H9 (cell line): ENCODE results near the gene XRCC2. TPM values are rescaled to one million over a fixed set of nuclear protein-coding genes. Genes with fewer than 3 reads are reported as not detected.

Source experiments
- DNase-seq: peaks from one replicate; pipeline ENCODE4 v3.0.0-alpha.2; 2017
- H2AFZ ChIP-seq: one replicate; pipeline ENCODE4 v1.6.1; 2013; ENCODE audit warnings: mild to moderate bottlenecking, low read length, control low read depth, moderate library complexity
- H2AK5ac ChIP-seq: 2 replicates; pipeline ENCODE4 v1.6.1; 2013; ENCODE audit warnings: low read length, control low read depth, mixed read lengths; ENCODE audit not compliant: insufficient read length
- H2BK120ac ChIP-seq: one replicate; pipeline ENCODE4 v1.6.1; 2013; ENCODE audit warnings: low read depth, mild to moderate bottlenecking, low read length, control low read depth, inconsistent platforms; ENCODE audit not compliant: poor library complexity, severe bottlenecking
- H2BK12ac ChIP-seq: 2 replicates; pipeline ENCODE4 v1.6.1; 2013; ENCODE audit warnings: low read length, control low read depth, mixed read lengths, low read depth; ENCODE audit not compliant: insufficient read length
- H2BK15ac ChIP-seq: 2 replicates; pipeline ENCODE4 v1.6.1; 2013; ENCODE audit warnings: low read depth, low read length, control low read depth
- H2BK20ac ChIP-seq: one replicate; pipeline ENCODE4 v1.6.1; 2013; ENCODE audit warnings: low read depth, mild to moderate bottlenecking, low read length, control low read depth, inconsistent platforms; ENCODE audit not compliant: poor library complexity, severe bottlenecking
- H2BK5ac ChIP-seq: 2 replicates; pipeline ENCODE4 v1.6.1; 2013; ENCODE audit warnings: low read length, control low read depth, mixed read lengths; ENCODE audit not compliant: insufficient read length
- H3K14ac ChIP-seq: 2 replicates; pipeline ENCODE4 v1.6.1; 2013; ENCODE audit warnings: low read length, control low read depth; ENCODE audit not compliant: insufficient read depth
- H3K18ac ChIP-seq: 2 replicates; pipeline ENCODE4 v1.6.1; 2013; ENCODE audit warnings: low read depth, mild to moderate bottlenecking, mixed read lengths, low read length, control low read depth; ENCODE audit not compliant: insufficient read length
- H3K23ac ChIP-seq: 2 replicates; pipeline ENCODE4 v1.6.1; 2013; ENCODE audit warnings: low read length, control low read depth, mixed read lengths, low read depth; ENCODE audit not compliant: insufficient read length
- H3K23me2 ChIP-seq: 2 replicates; pipeline ENCODE4 v1.6.1; 2013; ENCODE audit warnings: low read depth, mild to moderate bottlenecking, mixed read lengths, low read length, control low read depth; ENCODE audit not compliant: insufficient read length, poor library complexity, severe bottlenecking
- H3K27ac ChIP-seq: 2 replicates; pipeline ENCODE4 v1.5.1; 2013; ENCODE audit warnings: low read length, control low read depth, mixed read lengths, low read depth; ENCODE audit not compliant: insufficient read length
- H3K27me3 ChIP-seq: 2 replicates; pipeline ENCODE4 v1.6.1; 2013; ENCODE audit warnings: low read length, control low read depth, inconsistent platforms; ENCODE audit not compliant: insufficient read depth
- H3K4ac ChIP-seq: 2 replicates; pipeline ENCODE4 v1.6.1; 2013; ENCODE audit warnings: low read depth, mild to moderate bottlenecking, control low read depth, inconsistent platforms, low read length, moderate library complexity
- H3K4me1 ChIP-seq: 2 replicates; pipeline ENCODE4 v1.6.1; 2013; ENCODE audit warnings: low read length, control low read depth, inconsistent platforms; ENCODE audit not compliant: insufficient read depth
- H3K4me2 ChIP-seq: 2 replicates; pipeline ENCODE4 v1.6.1; 2013; ENCODE audit warnings: low read length, control low read depth, mixed read lengths; ENCODE audit not compliant: insufficient read length, insufficient read depth
- H3K56ac ChIP-seq: 2 replicates; pipeline ENCODE4 v1.6.1; 2013; ENCODE audit warnings: low read depth, mild to moderate bottlenecking, mixed read lengths, low read length, control low read depth; ENCODE audit not compliant: insufficient read length
- H3K79me1 ChIP-seq: 2 replicates; pipeline ENCODE4 v1.6.1; 2013; ENCODE audit warnings: low read depth, mild to moderate bottlenecking, moderate library complexity, low read length, control low read depth, inconsistent platforms; ENCODE audit not compliant: insufficient read depth, poor library complexity, severe bottlenecking
- H3K79me2 ChIP-seq: 2 replicates; pipeline ENCODE4 v1.6.1; 2013; ENCODE audit warnings: low read length, control low read depth, inconsistent platforms; ENCODE audit not compliant: insufficient read depth
- H3K9ac ChIP-seq: 2 replicates; pipeline ENCODE4 v1.6.1; 2013; ENCODE audit warnings: low read length, control low read depth, mixed read lengths; ENCODE audit not compliant: insufficient read length; ENCODE audit errors: extremely low read depth
- H3K9me3 ChIP-seq: one replicate; pipeline ENCODE4 v1.6.1; 2013; ENCODE audit warnings: low read depth, low read length, inconsistent platforms; ENCODE audit not compliant: control insufficient read depth
- H3T11ph ChIP-seq: one replicate; pipeline ENCODE4 v1.6.1; 2013; ENCODE audit warnings: mild to moderate bottlenecking, low read length, control low read depth, inconsistent platforms
- H4K20me1 ChIP-seq: one replicate; pipeline ENCODE4 v1.6.1; 2013; ENCODE audit not compliant: control insufficient read depth, insufficient read length, insufficient read depth
- H4K5ac ChIP-seq: 2 replicates; pipeline ENCODE4 v1.6.1; 2013; ENCODE audit warnings: low read depth, mild to moderate bottlenecking, mixed read lengths, low read length, control low read depth; ENCODE audit not compliant: insufficient read length
- H4K8ac ChIP-seq: replicated peaks from 2 replicates; pipeline ENCODE4 v1.6.1; 2013; ENCODE audit warnings: low read length, control low read depth, mixed read lengths, low read depth; ENCODE audit not compliant: insufficient read length
- H4K91ac ChIP-seq: 2 replicates; pipeline ENCODE4 v1.6.1; 2013; ENCODE audit warnings: low read depth, mild to moderate bottlenecking, moderate library complexity, mixed read lengths, low read length, control low read depth; ENCODE audit not compliant: insufficient read length
- H3K27ac Mint-ChIP-seq, 3 experiments: 2 replicates in 2 of 3; 3 replicates in 1 of 3; pipeline ENCODE4 v1.8.0; 2020 to 2021; ENCODE audit warnings: mixed read lengths in 3 of 3, mild to moderate bottlenecking in 1 of 3, moderate library complexity in 1 of 3
- H3K27me3 Mint-ChIP-seq: 2 replicates; pipeline ENCODE4 v1.8.0; 2021; ENCODE audit warnings: low read depth, mild to moderate bottlenecking, moderate library complexity, mixed read lengths
- H3K36me3 Mint-ChIP-seq, 3 experiments: 2 replicates in 2 of 3; 3 replicates in 1 of 3; pipeline ENCODE4 v1.8.0; 2020 to 2021; ENCODE audit warnings: low read depth in 3 of 3, mixed read lengths in 3 of 3; ENCODE audit not compliant: insufficient read depth in 1 of 3
- H3K4me1 Mint-ChIP-seq, 2 experiments: 2 replicates each; pipeline ENCODE4 v1.8.0; 2020; ENCODE audit warnings: mixed read lengths in 2 of 2
- H3K4me3 Mint-ChIP-seq, 2 experiments: 2 replicates in 1 of 2; 3 replicates in 1 of 2; pipeline ENCODE4 v1.8.0; 2020 to 2021; ENCODE audit warnings: mild to moderate bottlenecking in 2 of 2, mixed read lengths in 2 of 2, moderate library complexity in 1 of 2
- H3K9me3 Mint-ChIP-seq, 2 experiments: 2 replicates in 1 of 2; 3 replicates in 1 of 2; pipeline ENCODE4 v1.8.0; 2020; ENCODE audit warnings: mild to moderate bottlenecking in 2 of 2, mixed read lengths in 2 of 2, moderate library complexity in 1 of 2
- WGBS: extraction: QIAGEN DNeasy Blood & Tissue Kit; methylation state at CpG from one replicate; pipeline ENCODE4 v1.1.7; 2013; ENCODE audit warnings: missing lambda C conversion rate, low lambda C conversion rate, mixed read lengths; ENCODE audit not compliant: insufficient read length; ENCODE audit errors: extremely low coverage; 5-methylcytosine and 5-hydroxymethylcytosine counted together
- total RNA-seq: library from RNA; stranded (reverse); gene quantifications from 2 replicates; pipeline ENCODE4 v1.2.1, GENCODE V29; 2021
- TF ChIP-seq, protein P1 (sequence below): fragments of 200-600 bp; sonication (generic); conservative IDR thresholded peaks from 3 replicates; pipeline ENCODE4 v1.8.0; 2021; ENCODE audit warnings: antibody characterized with exemption, mild to moderate bottlenecking

The XRCC2 gene
- total RNA-seq, 1 experiment from 2014 or later: 22.8 TPM

DNA sequence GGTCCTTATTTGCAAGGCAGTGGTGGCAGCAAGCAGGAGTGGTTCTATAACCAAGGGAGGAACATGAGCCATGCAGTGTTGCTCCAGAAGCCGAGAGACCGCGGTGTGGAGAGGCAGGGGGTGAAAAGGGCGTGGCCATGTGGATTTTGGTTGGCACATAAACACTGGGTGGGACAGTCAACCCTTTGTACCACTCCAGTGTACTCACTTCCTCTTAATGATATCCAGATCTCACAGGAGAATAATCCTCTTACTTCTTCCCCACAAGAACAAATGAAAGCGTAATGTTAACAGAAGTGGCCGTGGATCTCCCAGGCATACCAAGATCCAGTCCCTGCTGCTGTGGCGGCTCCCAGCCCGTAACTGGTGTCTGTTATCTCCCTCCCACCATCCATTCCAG lies 42.4 kb downstream of the XRCC2 start:
- DNase-seq: no peak
- Histone ChIP-seq H3K27ac (no peak overlapping the region), H4K20me1 (no peaks in the 10 kb centered on the region), H3K79me2 (no peaks in the 10 kb centered on the region), H2AFZ (no peak overlapping the region), H3K9me3 (no peaks in the 10 kb centered on the region), H2BK20ac (no peak overlapping the region), H2BK12ac (no peak overlapping the region), H3K4ac (no peak overlapping the region), H3K14ac (no peak overlapping the region), H4K91ac (no peak overlapping the region), H3K4me2 (no peak overlapping the region), H2BK15ac (no peak overlapping the region), H3K56ac (no peak overlapping the region), H2AK5ac (no peak overlapping the region), H2BK5ac (no peak overlapping the region), H2BK120ac (no peak overlapping the region), H3K23ac (no peak overlapping the region), H3T11ph (no peak overlapping the region), H4K8ac (no peak overlapping the region), H3K4me1 (no peaks in the 10 kb centered on the region), H4K5ac (no peak overlapping the region), H3K79me1 (no peaks in the 10 kb centered on the region), H3K9ac (no peak overlapping the region), H3K23me2 (no peaks in the 10 kb centered on the region), H3K18ac (no peak overlapping the region), H3K27me3 (no peaks in the 10 kb centered on the region)
- no CpG with 5 or more reads among the region's 8 CpGs for whole genome bisulfite sequencing
- Mint-ChIP-seq H3K4me1 (no peaks in the 10 kb centered on the region; a peak in 1 of 4 replicates), H3K9me3 (no peaks in the 10 kb centered on the region), H3K4me3 (no peak overlapping the region), H3K27ac (no peak overlapping the region), H3K36me3 (no peaks in the 10 kb centered on the region), H3K27me3 (peaks cover 4% of the 10 kb centered on the region; the same call in 1 of the 2 replicates)
- TF ChIP-seq, protein P1, sequence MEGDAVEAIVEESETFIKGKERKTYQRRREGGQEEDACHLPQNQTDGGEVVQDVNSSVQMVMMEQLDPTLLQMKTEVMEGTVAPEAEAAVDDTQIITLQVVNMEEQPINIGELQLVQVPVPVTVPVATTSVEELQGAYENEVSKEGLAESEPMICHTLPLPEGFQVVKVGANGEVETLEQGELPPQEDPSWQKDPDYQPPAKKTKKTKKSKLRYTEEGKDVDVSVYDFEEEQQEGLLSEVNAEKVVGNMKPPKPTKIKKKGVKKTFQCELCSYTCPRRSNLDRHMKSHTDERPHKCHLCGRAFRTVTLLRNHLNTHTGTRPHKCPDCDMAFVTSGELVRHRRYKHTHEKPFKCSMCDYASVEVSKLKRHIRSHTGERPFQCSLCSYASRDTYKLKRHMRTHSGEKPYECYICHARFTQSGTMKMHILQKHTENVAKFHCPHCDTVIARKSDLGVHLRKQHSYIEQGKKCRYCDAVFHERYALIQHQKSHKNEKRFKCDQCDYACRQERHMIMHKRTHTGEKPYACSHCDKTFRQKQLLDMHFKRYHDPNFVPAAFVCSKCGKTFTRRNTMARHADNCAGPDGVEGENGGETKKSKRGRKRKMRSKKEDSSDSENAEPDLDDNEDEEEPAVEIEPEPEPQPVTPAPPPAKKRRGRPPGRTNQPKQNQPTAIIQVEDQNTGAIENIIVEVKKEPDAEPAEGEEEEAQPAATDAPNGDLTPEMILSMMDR: no peak
